ENCODE measurements around the gene MAGEB3. TPM values are rescaled to one million over a fixed set of nuclear protein-coding genes. Genes with fewer than 3 reads are reported as not detected.

Gene MAGEB3
- polyA plus RNA-seq, 1 donor (not counting 4 experiments of a cell fraction or from before 2014, with no cell fraction given), result not detected

DNA sequence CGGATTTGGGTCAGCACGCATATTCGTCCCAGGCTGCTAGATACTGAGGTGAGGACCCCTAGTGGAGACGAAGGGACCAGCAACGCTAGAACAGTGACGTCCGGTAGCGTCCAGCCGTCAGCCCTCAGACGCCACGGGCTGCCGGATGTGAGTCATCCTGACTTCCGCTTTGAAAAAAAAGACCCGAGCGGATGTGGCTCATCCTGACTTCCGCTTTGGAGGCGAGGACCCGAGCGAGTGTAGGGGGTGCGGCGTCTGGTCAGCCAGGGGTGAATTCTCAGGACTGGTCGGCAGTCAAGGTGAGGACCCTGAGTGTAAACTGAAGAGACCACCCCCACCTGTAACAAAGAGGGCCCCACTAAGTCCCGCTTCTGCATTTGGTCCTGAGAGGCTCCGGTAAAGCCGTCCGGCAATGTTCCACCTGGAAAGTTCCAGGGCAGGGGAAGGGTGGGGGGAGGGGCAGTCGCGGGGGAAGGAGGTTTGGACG, 15.1 kb upstream of the MAGEB3 start, which contains the start of gene MAGEB2:
TSS of gene MAGEB2 (plus strand) at position 207 of the 487 bp plus-strand sequence. CDS start 3,018 bp downstream, outside the sequence.
- Histone ChIP-seq H3K27me3 (ENCODE audit: control insufficient read depth, extremely low read depth, insufficient read depth, low read length) (no peaks in the 10 kb centered on the region), H3K9ac (ENCODE audit: control insufficient read depth, extremely low read depth, insufficient read depth, low read length) (no peak within 1 kb of the TSS), H3K27ac (ENCODE audit: control insufficient read depth, insufficient read depth, low read length) (no peak within 1 kb of the TSS), H4K20me1 (ENCODE audit: control insufficient read depth, extremely low read depth, insufficient read depth, low read length) (no peaks in the 10 kb centered on the region), H3K4me1 (ENCODE audit: control insufficient read depth, extremely low read depth, insufficient read depth, low read length) (no peaks in the 10 kb centered on the region), H3K9me3 (ENCODE audit: control insufficient read depth, low read depth, low read length) (peaks cover 2% of the 10 kb centered on the region), H3K4me2 (ENCODE audit: control insufficient read depth, extremely low read depth, insufficient read depth, low read depth, low read length) (no peak within 1 kb of the TSS), H3K9me1 (ENCODE audit: control insufficient read depth, extremely low read depth, insufficient read depth, low read length) (no peaks in the 10 kb centered on the region), H3K79me2 (ENCODE audit: control insufficient read depth, insufficient read depth, low read length) (no peaks in the 10 kb centered on the region), H3K36me3 (ENCODE audit: control insufficient read depth in 2 of 2, extremely low read depth in 1 of 2, insufficient read depth in 2 of 2, low read length in 2 of 2) (no peaks in the 10 kb centered on the region), H2AFZ (ENCODE audit: control insufficient read depth, low read length) (no peak within 1 kb of the TSS), H3K4me3 (ENCODE audit: control insufficient read depth in 2 of 3, extremely low read depth in 1 of 3, insufficient read depth in 2 of 3, low read depth in 1 of 3, low read length in 3 of 3) (no peak within 1 kb of the TSS)
- DNase-seq (ENCODE audit: low read depth, low spot score) (no peak), FAIRE-seq (no peak)
- dilution Hi-C loops (cut with MboI; ENCODE audit: extremely low pct_ligation_motif_present, low sequenced_read_pairs), result no loop called here
- TF ChIP-seq EZH2 (IDR thresholded peaks at IDR 0.05; ENCODE audit: low read length), result no peak
- TF ChIP-seq, protein P1, sequence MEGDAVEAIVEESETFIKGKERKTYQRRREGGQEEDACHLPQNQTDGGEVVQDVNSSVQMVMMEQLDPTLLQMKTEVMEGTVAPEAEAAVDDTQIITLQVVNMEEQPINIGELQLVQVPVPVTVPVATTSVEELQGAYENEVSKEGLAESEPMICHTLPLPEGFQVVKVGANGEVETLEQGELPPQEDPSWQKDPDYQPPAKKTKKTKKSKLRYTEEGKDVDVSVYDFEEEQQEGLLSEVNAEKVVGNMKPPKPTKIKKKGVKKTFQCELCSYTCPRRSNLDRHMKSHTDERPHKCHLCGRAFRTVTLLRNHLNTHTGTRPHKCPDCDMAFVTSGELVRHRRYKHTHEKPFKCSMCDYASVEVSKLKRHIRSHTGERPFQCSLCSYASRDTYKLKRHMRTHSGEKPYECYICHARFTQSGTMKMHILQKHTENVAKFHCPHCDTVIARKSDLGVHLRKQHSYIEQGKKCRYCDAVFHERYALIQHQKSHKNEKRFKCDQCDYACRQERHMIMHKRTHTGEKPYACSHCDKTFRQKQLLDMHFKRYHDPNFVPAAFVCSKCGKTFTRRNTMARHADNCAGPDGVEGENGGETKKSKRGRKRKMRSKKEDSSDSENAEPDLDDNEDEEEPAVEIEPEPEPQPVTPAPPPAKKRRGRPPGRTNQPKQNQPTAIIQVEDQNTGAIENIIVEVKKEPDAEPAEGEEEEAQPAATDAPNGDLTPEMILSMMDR (optimal IDR thresholded peaks at IDR 0.05 in 1 of 3, IDR thresholded peaks at IDR 0.05 in 1 of 3, conservative IDR thresholded peaks at IDR 0.05 in 1 of 3; ENCODE audit: extremely low read depth in 1 of 3, insufficient read depth in 2 of 3, low read length in 3 of 3), result no peak

DNA sequence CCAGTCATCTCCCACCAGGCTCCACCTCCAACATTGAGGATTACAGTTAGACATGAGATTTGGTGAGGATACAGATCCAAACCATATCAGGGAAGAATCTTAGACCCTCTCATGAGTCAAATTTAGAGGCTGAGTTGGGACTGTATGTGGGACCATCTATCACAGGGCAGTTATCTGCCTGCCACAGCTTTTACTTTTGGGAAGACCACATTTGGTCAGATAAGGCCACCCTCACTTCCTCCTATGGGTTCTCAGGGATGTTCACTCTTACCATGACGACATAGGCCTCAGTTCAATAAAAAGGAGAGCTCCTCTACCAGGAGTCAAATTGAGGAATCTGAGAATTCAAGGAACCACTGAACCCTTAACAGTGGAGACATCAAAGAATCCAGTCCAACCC, 13.0 kb upstream of the MAGEB3 start:
- Histone ChIP-seq H3K27ac (ENCODE audit: control insufficient read depth, insufficient read depth, low read length) (no peak overlapping the region), H3K9me3 (ENCODE audit: control insufficient read depth, low read depth, low read length) (peaks cover 2% of the 10 kb centered on the region), H3K27me3 (ENCODE audit: control insufficient read depth, extremely low read depth, insufficient read depth, low read length) (no peaks in the 10 kb centered on the region), H2AFZ (ENCODE audit: control insufficient read depth, low read length) (no peak overlapping the region), H3K36me3 (ENCODE audit: control insufficient read depth in 2 of 2, extremely low read depth in 1 of 2, insufficient read depth in 2 of 2, low read length in 2 of 2) (no peaks in the 10 kb centered on the region), H3K9me1 (ENCODE audit: control insufficient read depth, extremely low read depth, insufficient read depth, low read length) (no peaks in the 10 kb centered on the region), H3K4me2 (ENCODE audit: control insufficient read depth, extremely low read depth, insufficient read depth, low read depth, low read length) (no peak overlapping the region), H3K79me2 (ENCODE audit: control insufficient read depth, insufficient read depth, low read length) (no peaks in the 10 kb centered on the region), H3K4me1 (ENCODE audit: control insufficient read depth, extremely low read depth, insufficient read depth, low read length) (no peaks in the 10 kb centered on the region), H4K20me1 (ENCODE audit: control insufficient read depth, extremely low read depth, insufficient read depth, low read length) (no peaks in the 10 kb centered on the region), H3K4me3 (ENCODE audit: control insufficient read depth in 2 of 3, extremely low read depth in 1 of 3, insufficient read depth in 2 of 3, low read depth in 1 of 3, low read length in 3 of 3) (no peak overlapping the region), H3K9ac (ENCODE audit: control insufficient read depth, extremely low read depth, insufficient read depth, low read length) (no peak overlapping the region)
- FAIRE-seq (no peak), DNase-seq (ENCODE audit: low read depth, low spot score) (no peak)
- dilution Hi-C loops (cut with MboI; ENCODE audit: extremely low pct_ligation_motif_present, low sequenced_read_pairs), result no loop called here
- no peak for TF ChIP-seq EZH2 (IDR thresholded peaks at IDR 0.05; ENCODE audit: low read length)
- TF ChIP-seq, protein P1 (optimal IDR thresholded peaks at IDR 0.05 in 1 of 3, IDR thresholded peaks at IDR 0.05 in 1 of 3, conservative IDR thresholded peaks at IDR 0.05 in 1 of 3; ENCODE audit: extremely low read depth in 1 of 3, insufficient read depth in 2 of 3, low read length in 3 of 3), result no peak

All from keratinocyte (primary cell).